Chondrocyte (in vitro differentiated cells): ENCODE results near the gene MRPL52. TPM values are rescaled to one million over a fixed set of nuclear protein-coding genes. Genes with fewer than 3 reads are reported as not detected.

Experiments
- DNase-seq: peaks from one replicate; pipeline ENCODE4 v3.0.0; 2021; ENCODE audit warnings: mixed read lengths, low spot score
- H3K27ac Mint-ChIP-seq: one replicate; pipeline ENCODE4 v1.8.0; 2021; ENCODE audit warnings: mild to moderate bottlenecking, moderate library complexity, mixed read lengths; ENCODE audit not compliant: unreplicated experiment
- H3K27me3 Mint-ChIP-seq: 2 replicates; pipeline ENCODE4 v1.8.0; 2021; ENCODE audit warnings: low read depth, mixed read lengths
- H3K36me3 Mint-ChIP-seq: 2 replicates; pipeline ENCODE4 v1.8.0; 2021; ENCODE audit warnings: low read depth, mixed read lengths
- H3K4me1 Mint-ChIP-seq: 2 replicates; pipeline ENCODE4 v1.8.0; 2021; ENCODE audit warnings: low read depth, mild to moderate bottlenecking, mixed read lengths
- H3K4me3 Mint-ChIP-seq: one replicate; pipeline ENCODE4 v1.8.0; 2021; ENCODE audit warnings: mild to moderate bottlenecking, moderate library complexity, mixed read lengths; ENCODE audit not compliant: unreplicated experiment
- H3K9me3 Mint-ChIP-seq: 2 replicates; pipeline ENCODE4 v1.8.0; 2021; ENCODE audit warnings: low read depth, mixed read lengths
- CTCF ChIP-seq: fragments of 200-600 bp; sonication (generic); IDR thresholded peaks from 2 replicates; pipeline ENCODE4 v1.5.0; 2021; ENCODE audit warnings: antibody characterized with exemption, mild to moderate bottlenecking, moderate library complexity
- long read RNA-seq: library from polyadenylated mRNA; stranded (forward); transcript quantifications from one replicate; pipeline ENCODE4 v2.0.0, GENCODE V29; 2021
- total RNA-seq: library from RNA; stranded (reverse); gene quantifications from 3 replicates; pipeline ENCODE4 v1.2.1, GENCODE V29; 2021

The MRPL52 gene
- total RNA-seq: 71.5 to 93.2 TPM (median 74.7 TPM) in 3 replicates
- long read RNA-seq, transcript MRPL52-202 (5 exons, 1,118 nt): major isoform, 16 of 46 reads
- long read RNA-seq, transcript MRPL52-203 (5 exons, 1,111 nt): major isoform, 16 of 46 reads
- long read RNA-seq, partial matches to known transcripts: 1 of 46 reads
- long read RNA-seq, other reads (novel, unspliced or antisense): 5 of 46 reads

- H3K4me3 Mint-ChIP-seq: peak within 1 kb of the TSS; percentile 97
- peak within 1 kb of the TSS; percentile 96 for H3K27ac Mint-ChIP-seq
- peaks cover 22% of the 10 kb centered on the region for H3K4me1 Mint-ChIP-seq
- H3K9me3 Mint-ChIP-seq: no peaks in the 10 kb centered on the region
- no peaks in the 10 kb centered on the region for H3K27me3 Mint-ChIP-seq
- peaks cover 1% of the 10 kb centered on the region for H3K36me3 Mint-ChIP-seq
- DNase-seq: no peak
- peak; percentile 25 for TF ChIP-seq CTCF
Observed at GRCh38 chr14:22829661-22830442, at the start of gene MRPL52. TSS of gene MRPL52 (plus strand) at chr14:22829887. CDS start at chr14:22829913, 26 bp downstream.

GRCh38 chr14:22780105-22780679 lies 49.5 kb upstream of the MRPL52 start:
- Mint-ChIP-seq H3K4me1 (peaks cover 11% of the 10 kb centered on the region), H3K9me3 (no peaks in the 10 kb centered on the region), H3K36me3 (no peaks in the 10 kb centered on the region), H3K4me3 (no peak overlapping the region), H3K27me3 (no peaks in the 10 kb centered on the region), H3K27ac (no peak overlapping the region)
- no peak for DNase-seq
- no peak for TF ChIP-seq CTCF

- Mint-ChIP-seq H3K27ac (peak overlapping the region; percentile 46), H3K4me3 (no peak overlapping the region), H3K27me3 (no peaks in the 10 kb centered on the region), H3K36me3 (no peaks in the 10 kb centered on the region), H3K4me1 (peaks cover 11% of the 10 kb centered on the region), H3K9me3 (no peaks in the 10 kb centered on the region)
- no peak for DNase-seq
- no peak for TF ChIP-seq CTCF
Observed at GRCh38 chr14:22780941-22781300, 48.8 kb upstream of the MRPL52 start.

GRCh38 chr14:22781301-22781991 lies 48.2 kb upstream of the MRPL52 start:
- no peaks in the 10 kb centered on the region for H3K36me3 Mint-ChIP-seq
- no peak overlapping the region for H3K4me3 Mint-ChIP-seq
- peaks cover 11% of the 10 kb centered on the region for H3K4me1 Mint-ChIP-seq
- DNase-seq: no peak
- peak overlapping the region; percentile 46 for H3K27ac Mint-ChIP-seq
- H3K27me3 Mint-ChIP-seq: no peaks in the 10 kb centered on the region
- no peaks in the 10 kb centered on the region for H3K9me3 Mint-ChIP-seq
- no peak for TF ChIP-seq CTCF

GRCh38 chr14:22786685-22787084 lies 43.0 kb upstream of the MRPL52 start:
- no peak for TF ChIP-seq CTCF
- Mint-ChIP-seq H3K27me3 (no peaks in the 10 kb centered on the region), H3K4me1 (peaks cover under 1% of the 10 kb centered on the region), H3K27ac (no peak overlapping the region), H3K4me3 (no peak overlapping the region), H3K9me3 (no peaks in the 10 kb centered on the region), H3K36me3 (no peaks in the 10 kb centered on the region)
- DNase-seq: no peak
